Ishikawa (cell line): ENCODE results near the gene ADISSP.

Experiments used
- EP300 ChIP-seq: IDR thresholded peaks from 2 replicates; pipeline ENCODE4 v1.6.1; 2012; ENCODE audit warnings: borderline replicate concordance
- FOXM1 ChIP-seq: IDR thresholded peaks from 2 replicates; pipeline ENCODE4 v1.6.1; 2012; ENCODE audit warnings: low read depth, borderline replicate concordance
- NFIC ChIP-seq: IDR thresholded peaks from 2 replicates; pipeline ENCODE4 v1.6.1; 2012
- TAF1 ChIP-seq: IDR thresholded peaks from 2 replicates; pipeline ENCODE4 v1.6.1; 2012; ENCODE audit warnings: low read depth, mild to moderate bottlenecking
- TEAD4 ChIP-seq: IDR thresholded peaks from 2 replicates; pipeline ENCODE4 v1.6.1; 2012
- YY1 ChIP-seq: IDR thresholded peaks from 2 replicates; pipeline ENCODE4 v1.6.1; 2012; ENCODE audit warnings: low read depth
- TF ChIP-seq, protein P1 (sequence below): IDR thresholded peaks from 2 replicates; pipeline ENCODE4 v1.6.1; 2012; ENCODE audit warnings: low read depth, mild to moderate bottlenecking
- TF ChIP-seq, protein P2 (sequence below): IDR thresholded peaks from 2 replicates; pipeline ENCODE4 v1.6.1; 2012

DNA sequence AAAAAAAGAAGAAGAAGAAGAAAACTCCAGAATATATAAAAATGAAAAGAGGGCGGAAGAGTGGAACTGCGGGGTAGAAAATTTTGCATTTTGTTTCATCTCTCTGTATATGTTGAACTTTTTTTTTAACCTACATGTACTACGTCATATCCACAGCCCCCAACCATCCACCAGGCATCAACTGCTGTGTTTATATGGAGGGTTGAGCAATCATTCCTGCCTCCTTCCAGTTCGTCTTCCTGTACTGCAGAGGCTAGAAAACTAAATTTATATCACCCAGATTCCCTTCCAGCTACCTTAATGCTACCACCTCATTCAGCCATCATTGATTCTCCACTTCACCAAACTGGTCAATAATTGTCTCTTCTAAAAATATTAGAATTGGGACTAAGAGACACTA is 45.6 kb downstream of the ADISSP start:
- TF ChIP-seq TEAD4 = no peak
- no peak for TF ChIP-seq NFIC
- TF ChIP-seq, protein P1, sequence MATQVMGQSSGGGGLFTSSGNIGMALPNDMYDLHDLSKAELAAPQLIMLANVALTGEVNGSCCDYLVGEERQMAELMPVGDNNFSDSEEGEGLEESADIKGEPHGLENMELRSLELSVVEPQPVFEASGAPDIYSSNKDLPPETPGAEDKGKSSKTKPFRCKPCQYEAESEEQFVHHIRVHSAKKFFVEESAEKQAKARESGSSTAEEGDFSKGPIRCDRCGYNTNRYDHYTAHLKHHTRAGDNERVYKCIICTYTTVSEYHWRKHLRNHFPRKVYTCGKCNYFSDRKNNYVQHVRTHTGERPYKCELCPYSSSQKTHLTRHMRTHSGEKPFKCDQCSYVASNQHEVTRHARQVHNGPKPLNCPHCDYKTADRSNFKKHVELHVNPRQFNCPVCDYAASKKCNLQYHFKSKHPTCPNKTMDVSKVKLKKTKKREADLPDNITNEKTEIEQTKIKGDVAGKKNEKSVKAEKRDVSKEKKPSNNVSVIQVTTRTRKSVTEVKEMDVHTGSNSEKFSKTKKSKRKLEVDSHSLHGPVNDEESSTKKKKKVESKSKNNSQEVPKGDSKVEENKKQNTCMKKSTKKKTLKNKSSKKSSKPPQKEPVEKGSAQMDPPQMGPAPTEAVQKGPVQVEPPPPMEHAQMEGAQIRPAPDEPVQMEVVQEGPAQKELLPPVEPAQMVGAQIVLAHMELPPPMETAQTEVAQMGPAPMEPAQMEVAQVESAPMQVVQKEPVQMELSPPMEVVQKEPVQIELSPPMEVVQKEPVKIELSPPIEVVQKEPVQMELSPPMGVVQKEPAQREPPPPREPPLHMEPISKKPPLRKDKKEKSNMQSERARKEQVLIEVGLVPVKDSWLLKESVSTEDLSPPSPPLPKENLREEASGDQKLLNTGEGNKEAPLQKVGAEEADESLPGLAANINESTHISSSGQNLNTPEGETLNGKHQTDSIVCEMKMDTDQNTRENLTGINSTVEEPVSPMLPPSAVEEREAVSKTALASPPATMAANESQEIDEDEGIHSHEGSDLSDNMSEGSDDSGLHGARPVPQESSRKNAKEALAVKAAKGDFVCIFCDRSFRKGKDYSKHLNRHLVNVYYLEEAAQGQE = no peak
- no peak for TF ChIP-seq TAF1
- no peak for TF ChIP-seq FOXM1
- TF ChIP-seq, protein P2, sequence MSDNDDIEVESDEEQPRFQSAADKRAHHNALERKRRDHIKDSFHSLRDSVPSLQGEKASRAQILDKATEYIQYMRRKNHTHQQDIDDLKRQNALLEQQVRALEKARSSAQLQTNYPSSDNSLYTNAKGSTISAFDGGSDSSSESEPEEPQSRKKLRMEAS = no peak
- no peak for TF ChIP-seq EP300
- no peak for TF ChIP-seq YY1
